Right ventricle myocardium superior (tissue), 1 donor: ENCODE measurements around the gene PPCDC. TPM values are rescaled to one million over a fixed set of nuclear protein-coding genes. Genes with fewer than 3 reads are reported as not detected.
"Not testable (repeated sequence)": the region's sequence is repeated elsewhere in the genome, so short reads cannot be mapped to it uniquely, and the experiment has no call there.

ENCODE experiments used
- ATAC-seq: fragments of 200-7000 bp; cut with Tn5 transposase; one replicate; pipeline ENCODE4 v1.9.1; 2020; ENCODE audit warnings: mild to moderate bottlenecking; ENCODE audit not compliant: poor library complexity
- DNase-seq: peaks from one replicate; pipeline ENCODE4 v3.0.0-alpha.2; 2020
- intact Hi-C: fragments of 100-400 bp; cut with DNase I; formaldehyde crosslinking; loops from one replicate; pipeline ENCODE4 v1.11.2; 2022
- total RNA-seq: library from RNA; stranded (reverse); fragmentation: NEBNext Ultra II Directional; extraction: Animal tissue kit (Norgen Biotek cat#: 25700); gene quantifications from one replicate; pipeline ENCODE4 v1.2.1, GENCODE V29; 2021
- donor health status: DM: no; HTN: yes; CAD: no; lungs with severe emphysema.

Gene PPCDC
- total RNA-seq, 1 donor from 2014 or later, result 5.5 TPM

DNA sequence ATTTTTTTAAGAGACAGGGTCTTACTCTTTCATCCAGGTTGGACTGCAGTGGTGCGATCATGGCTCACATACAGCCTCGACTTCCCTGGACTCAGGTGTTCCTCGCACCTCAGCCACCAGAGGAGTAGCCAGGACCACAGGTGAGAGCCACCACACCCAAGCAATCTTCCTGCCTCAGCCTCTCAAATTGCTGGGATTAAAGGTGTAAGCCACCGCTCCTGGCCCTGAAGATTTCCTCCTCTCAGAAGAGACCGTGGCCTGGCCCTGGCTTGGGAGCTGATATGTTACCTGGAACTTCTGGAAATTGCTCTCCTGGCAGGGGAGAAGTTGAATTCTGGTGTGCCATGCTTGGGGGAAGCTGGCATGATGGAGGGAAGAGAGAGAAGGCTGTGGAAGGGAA, 36.2 kb downstream of the PPCDC start:
- DNase-seq (no peak), ATAC-seq (no peak)
- intact Hi-C loops, result no loop called here

DNA sequence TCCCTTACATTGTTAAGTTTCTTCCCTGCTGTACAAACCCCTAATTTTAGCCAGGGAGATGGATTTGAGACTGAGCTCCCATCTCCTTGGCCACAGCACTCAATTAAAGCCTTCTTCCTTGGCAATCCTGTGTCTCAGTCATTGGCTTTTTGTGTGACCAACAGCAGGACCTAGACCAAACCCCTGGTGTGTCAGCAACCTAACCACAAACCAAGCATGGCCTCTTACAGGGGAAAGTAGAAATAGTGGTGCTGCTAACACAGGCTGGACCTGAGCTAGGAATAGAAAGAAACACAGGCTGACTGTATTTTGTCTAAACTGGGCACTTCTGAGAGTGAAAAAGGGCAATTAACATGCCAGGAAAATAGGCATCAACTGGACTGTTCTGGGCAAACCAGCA, 37.9 kb downstream of the PPCDC start:
- ATAC-seq, result no peak
- DNase-seq, result no peak
- intact Hi-C loops, result no loop called here

DNA sequence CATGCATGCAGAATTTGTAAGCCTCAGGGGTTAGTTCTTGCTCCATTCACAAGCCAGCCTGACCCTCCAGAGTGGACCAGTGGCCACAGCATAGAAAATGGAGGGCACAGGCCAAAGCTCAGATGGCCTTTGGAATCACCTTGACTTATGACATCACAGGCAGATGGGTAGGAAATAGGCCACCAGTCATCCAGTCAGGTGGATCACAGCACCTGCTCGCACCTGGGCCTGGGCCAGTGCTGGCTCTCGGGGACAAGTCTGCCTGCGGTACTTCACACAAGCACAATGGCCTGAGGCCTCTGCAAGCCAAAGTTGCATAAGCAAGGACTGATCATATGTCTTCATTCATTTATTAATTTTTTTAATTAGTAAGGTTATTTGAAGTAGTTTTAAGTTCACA, 39.3 kb downstream of the PPCDC start:
- no peak for DNase-seq
- intact Hi-C loops, result no loop called here
- no peak for ATAC-seq

DNA sequence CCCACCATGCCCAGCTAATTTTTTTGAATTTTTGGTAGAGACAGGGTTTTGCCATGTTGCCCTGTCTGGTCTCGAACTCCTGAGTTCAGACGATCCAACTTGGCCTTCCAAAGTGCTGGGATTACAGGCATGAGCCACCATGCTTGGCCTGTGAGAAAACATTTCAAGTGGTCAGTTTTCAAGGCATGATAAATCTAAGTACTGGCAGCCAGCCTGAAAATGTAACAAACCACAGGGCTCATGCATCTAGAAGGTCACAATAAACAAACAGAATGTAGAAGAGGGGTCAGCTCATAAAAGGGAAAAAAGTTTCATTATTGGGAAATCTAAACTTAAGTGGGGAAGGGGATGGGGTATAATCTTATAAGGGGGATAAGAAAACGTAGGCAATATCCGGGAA, 39.9 kb downstream of the PPCDC start:
- no peak for DNase-seq
- no peak for ATAC-seq
- intact Hi-C loops, result no loop called here

DNA sequence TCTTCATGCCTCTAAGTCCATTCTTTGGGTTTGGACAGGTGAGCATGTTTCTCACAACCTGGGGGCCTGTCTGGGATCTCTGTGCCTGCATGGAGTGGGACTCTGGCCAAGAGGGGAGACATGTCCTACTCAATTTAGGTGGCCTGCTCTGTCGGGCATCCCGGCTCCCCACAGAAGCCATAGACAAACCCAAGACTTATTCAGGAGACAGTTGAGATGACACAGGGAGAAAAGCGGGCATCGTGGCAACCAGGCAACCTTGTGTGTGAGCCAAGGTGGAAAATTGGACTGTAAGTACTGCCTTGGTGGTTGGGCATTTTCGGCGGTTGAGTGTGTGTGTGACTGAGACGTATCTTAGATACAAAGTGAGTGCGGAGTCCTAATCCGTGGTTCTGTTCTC, 40.5 kb downstream of the PPCDC start:
- intact Hi-C loops, result no loop called here
- ATAC-seq (no peak), DNase-seq (no peak)

DNA sequence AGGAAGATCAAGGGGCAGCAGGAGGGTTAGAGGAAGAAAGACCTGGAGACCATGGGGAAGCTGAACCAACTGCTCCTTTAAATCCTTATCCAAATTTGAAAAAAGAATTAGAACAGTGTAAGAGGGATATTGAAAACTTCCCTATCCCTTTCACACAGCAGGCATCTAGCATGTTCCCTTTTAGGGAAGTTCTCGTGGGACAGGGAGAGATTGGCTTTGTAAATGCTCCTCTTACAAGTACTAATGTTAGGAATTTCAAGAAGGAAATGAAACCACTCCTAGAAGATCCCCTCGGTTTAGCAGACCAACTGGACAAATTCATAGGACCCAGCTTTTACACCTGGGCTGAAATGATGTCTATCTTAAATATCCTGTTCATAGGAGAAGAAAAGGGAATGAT, 41.5 kb downstream of the PPCDC start:
- intact Hi-C loops, result no loop called here

DNA sequence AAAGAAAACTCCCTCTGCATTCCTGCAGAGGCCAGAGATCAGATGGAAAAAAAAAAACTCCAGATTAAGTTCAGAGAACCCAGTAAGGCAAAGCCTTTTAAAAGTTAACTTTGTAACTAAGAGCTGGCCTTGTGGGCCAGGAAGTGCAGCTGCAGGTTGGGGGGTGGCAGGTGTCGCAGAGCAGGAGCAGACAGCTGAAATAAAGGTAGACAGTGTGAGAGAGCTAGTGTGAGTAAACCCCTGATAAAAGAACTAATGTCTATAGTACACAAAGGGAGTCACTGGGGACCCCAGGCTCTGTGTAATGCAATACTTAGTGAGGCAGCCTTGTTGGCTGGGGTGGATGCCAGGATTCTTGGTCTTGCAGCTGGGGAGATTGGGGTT, 42.1 kb downstream of the PPCDC start:
- DNase-seq, result no peak
- ATAC-seq, result peak; percentile 53
- intact Hi-C loops, result no loop called here

More for the DNA sequence above, 41.5 kb downstream of the PPCDC start:
- no peak for ATAC-seq
- DNase-seq, result no peak

DNA sequence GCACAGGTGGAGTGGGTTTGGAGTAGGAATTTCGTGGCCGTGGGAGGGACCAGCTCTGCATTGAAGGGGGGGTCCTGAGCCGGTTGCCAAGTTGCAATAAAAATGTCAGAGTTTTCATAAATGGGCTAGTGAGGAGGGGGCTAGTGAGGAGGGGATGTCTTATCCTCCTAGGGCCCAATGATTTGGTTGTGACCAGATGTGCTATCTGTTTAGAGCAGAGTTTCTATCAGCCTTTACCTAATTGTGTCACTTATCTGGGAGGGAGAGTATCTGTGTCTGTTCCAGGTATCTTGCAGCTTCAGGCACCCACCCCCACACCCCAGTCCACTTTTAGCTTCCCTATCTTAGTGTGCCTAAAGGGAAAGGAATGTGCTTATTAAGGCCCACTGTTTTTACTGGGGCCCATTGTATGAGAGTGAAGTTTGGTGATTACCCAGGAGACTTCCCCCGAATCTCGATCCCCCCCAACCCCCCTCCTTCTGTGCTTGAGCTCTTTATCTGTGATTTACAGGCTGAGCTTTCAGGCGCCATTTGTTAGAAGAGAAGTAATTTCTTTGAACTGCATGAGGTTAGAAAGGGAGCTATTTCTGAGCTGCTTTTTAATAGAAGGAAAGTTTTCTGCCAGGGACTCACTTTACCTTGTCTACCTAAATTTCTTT, 42.6 kb downstream of the PPCDC start:
- intact Hi-C loops, result no loop called here
- peak; percentile 62 for ATAC-seq
- no peak for DNase-seq

DNA sequence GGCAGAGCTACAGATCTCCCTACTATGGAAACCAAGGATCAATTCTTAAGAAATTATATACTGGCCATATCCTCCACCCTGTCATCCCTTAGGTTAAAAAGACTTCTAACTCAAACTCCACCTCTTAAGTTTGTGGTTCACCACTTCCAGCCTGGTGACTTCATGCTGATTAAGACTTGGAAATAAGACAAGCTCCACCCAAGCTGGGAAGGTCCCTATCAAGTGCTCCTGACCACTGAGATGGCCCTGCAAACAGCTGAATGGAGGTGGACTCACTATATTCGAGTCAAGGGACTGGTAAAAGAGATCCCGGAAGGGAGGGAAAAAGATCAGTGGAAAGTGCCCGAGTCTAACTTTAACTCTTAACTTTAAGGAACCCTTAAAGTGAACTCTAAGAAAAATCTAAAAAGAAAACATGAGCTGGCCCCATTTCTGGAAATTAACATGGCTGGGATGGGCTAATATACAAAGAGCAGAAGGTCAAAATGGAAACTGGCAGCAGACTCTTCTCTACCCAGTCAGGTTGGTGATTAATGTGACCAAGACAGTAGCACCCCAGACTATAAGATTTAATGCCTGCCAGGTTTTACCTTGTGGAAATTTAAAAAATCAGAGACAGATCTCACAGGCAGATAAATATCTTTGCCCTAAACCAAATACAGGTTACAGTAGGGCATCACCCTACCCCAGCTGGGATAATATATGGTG, 43.9 kb downstream of the PPCDC start:
- ATAC-seq, result no peak
- intact Hi-C loops, result no loop called here
- no peak for DNase-seq

DNA sequence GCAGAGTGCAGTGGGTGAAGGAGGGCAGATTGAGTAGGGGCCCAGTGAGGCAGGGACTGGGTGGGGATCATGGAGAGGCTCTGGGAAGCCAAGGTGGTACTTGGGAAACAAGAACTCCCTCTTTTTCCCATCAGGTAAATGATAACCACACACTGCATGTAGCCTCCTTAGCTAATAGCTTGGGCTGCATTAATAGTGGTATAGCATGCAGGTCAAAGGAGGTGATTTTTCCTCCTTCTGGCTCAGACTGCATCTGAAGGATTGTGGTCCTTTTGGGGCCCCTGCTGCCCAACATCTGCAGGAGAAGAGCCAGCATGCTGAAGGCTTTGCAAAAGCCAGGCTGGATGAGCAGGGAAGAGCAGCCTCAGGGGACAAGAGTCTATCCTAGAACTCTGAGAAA, 45.4 kb downstream of the PPCDC start:
- no peak for DNase-seq
- ATAC-seq, result no peak
- intact Hi-C loops, result no loop called here

DNA sequence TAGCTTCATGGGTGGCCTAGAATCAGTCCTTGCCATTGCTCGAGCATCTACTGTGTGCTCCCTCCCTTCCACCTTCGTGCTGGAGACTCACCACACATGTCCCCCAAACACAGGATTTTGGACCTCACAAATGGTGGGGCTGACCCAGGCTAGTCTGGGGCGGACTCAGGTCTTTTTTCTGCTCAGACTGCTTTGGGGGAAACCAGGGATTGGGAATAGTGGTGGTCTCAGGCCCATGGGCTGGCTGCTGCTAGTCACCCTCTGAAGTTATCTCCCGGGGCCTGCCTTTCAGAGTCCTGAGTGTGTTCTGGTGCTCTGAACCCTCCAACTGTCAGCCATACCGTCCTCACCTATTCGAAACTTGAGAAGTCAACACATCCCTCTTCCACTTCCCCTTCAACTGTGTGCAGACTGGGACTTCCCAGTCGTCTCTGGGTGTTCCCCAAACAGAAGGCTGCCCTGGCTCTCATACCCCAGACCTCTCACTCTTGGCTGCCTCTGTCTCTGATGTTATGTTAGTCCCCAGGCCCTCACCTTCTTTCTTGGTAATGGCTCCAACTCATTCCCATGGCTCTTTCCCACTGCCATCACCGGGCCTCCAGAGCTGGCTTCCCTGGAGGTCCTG, 46.0 kb downstream of the PPCDC start:
- ATAC-seq, result no peak
- DNase-seq, result no peak
- intact Hi-C loops, result no loop called here

DNA sequence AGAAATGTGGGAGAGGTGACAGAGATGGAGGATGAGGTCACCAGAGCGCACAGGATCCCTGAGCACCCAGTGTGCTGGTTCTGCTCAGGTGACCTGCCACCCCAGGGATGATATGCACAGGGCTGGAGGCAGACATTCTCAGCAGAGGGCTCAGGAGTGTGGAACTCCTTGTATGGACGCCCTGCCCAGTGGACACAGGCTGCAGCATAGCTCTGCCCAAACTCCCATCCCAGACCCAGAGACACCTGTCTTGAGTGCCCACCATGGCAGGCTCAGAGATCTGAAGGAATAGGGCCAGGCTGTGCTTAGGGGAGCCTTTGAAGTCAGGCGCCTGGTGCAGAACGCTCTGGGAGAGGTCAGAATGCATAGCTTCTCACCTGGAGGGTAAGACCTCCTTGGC, 47.3 kb downstream of the PPCDC start:
- DNase-seq, result no peak
- intact Hi-C loops, result no loop called here
- ATAC-seq, result no peak

DNA sequence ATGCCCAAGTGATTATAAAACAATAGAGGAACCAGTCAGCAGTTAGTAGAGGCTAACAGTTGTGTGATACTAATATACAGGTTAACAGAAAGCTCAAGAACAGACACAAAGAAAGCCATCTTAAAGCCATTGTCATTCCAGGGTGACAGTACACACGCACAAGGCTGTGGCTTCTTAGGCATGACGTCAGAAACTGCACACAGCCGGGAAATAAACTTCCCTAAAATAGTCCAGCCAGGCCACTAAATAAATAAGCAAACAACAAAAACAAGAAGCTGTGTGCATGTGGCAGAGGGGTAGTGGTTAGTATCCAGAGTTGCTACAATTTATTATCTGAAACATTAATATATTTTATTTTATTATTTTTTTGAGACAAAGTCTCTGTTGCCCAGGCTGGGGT, 49.8 kb downstream of the PPCDC start:
- intact Hi-C loops, result no loop called here
- ATAC-seq, result peak; percentile 42
- no peak for DNase-seq

DNA sequence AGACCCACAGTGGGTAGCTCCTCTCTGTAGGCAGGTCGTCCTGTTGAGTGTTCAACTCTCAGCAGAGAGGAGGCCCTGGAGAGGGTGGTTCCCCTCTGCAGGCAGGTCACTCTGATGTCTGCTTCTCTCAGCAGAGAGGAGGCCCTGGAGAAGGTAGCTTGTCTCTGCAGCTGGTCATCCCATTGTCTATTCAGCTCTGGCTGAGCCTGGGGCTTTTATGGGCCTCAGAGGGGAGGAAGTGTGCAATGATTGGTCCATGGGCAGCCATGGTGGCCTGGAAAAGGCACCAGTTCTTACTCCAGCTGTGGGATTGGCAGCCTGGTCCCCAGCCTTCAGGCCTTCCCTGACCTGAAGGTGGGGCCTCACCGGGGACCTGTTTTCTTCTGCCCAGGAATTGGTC, 52.9 kb downstream of the PPCDC start:
- ATAC-seq (no peak), DNase-seq (no peak)
- intact Hi-C loops, result no loop called here

DNA sequence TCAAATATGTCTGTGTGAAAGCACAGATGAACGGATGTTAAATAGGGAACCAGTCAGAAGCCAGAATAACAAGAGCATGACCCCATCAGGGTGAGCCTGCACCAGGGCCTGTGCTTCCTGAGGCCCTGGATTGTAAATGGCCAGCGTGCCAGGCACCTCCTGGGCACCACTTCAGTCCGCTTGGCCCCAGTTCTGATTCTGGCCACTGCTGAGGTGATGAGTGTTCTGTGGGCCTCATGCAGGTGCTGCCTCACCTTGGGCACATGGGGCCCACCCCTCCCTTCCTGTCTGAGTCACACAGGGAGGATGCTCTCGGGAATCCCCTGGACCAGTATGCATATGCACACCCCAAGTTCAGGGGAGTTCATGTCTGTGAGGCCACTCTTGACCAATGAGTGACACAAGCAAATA, 54.2 kb downstream of the PPCDC start:
- intact Hi-C loops, DNase-seq, ATAC-seq: not testable (repeated sequence)

DNA sequence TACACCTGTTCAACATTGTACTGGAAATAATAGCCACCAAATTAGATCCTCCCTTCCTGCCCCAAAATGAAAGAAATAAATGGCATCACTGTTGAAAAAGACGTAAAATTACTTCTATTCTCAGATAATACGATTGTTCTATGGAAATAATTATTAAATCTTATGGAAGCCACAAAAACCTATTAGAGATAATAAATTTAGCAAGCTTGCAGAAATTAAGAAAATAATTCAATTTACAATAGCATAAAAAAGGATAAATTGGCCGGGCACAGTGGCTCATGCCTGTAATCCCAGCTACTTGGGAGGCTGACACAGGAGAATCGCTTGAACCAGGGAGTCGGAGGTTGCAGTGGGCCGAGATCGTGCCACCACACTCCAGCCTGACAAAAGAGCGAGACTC, 57.8 kb downstream of the PPCDC start:
- intact Hi-C loops, result no loop called here
- ATAC-seq, result no peak
- DNase-seq, result no peak

DNA sequence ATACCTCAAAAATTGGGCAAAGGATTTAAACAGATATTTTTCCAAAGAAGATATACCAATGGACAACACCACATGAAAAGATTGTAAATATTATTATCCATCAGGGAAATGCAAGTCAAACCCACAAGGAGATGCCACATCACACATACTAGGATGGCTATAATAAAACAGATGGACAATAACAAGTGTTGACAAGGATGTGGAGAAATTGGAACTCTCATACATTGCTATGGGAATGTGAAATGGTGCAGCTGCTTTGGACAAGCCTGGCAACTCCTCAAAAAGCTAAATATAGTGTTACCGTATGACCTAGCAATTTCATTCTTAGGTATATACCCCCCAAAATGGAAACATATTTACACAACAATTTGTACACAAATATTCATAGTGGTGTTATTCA, 59.3 kb downstream of the PPCDC start:
- ATAC-seq, result no peak
- no peak for DNase-seq
- intact Hi-C loops, result no loop called here

DNA sequence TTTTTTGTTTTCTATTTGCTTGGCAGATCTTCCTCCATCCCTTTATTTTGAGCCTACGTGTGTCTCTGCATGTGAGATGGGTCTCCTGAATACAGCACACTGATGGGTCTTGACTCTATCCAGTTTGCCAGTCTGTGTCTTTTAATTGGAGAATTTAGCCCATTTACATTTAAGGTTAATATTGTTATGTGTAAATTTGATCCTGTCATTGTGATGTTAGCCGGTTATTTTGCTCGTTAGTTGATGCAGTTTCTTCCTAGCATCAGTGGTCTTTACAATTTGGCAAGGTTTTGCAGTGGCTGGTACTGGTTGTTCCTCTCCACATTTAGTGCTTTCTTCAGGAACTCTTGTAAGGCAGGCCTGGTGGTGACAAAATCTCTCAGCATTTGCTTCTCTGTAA, 62.3 kb downstream of the PPCDC start:
- DNase-seq, ATAC-seq, intact Hi-C loops: not testable (repeated sequence)

DNA sequence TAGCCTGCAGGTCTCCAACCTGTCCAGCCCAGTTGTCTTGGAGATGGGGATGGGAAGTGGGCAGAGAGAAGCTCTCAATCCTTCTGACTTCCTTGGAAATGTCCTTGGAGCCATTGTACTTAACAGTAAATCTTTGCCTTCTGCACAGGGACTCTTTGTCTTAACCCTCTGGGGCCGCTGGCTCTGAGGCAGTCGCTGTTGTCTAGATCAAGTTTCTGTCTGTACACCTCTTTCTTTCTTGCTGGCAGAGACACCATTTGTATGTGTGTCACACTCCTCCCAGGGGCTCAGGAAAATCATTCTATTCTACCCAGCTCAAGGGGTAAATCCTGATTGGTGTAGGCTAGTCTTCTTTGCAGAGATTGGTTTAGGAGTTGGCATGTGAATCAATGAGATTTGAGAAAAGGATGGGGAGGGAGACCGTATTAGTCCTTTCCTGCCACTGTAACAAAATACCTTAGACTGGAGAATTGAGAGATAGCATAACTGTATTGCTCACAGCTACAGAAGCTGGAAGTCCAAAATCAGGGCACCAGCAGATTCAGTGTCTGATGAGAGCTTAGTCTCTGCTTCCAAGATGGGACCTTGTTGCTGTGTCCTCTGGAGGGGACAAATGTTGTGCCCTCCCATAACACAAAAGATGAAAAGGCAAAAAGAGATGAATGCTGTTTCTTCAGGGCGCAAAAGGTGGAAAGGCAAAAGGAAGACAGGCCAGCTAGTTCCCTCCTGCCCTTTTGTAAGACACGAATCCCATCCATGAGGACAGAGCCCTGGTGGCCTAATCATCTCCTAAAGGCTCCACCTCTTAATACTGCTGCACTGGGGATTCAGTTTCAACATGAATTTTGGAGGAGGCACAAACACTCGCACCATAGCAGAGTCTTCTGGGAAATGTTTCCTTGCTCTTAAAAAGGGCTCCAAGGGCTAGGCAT, 66.3 kb downstream of the PPCDC start:
- intact Hi-C loops, result no loop called here
- ATAC-seq, result no peak
- DNase-seq, result no peak
